Dermis blood vessel endothelial cell (primary cell): Measurements from ENCODE around the gene PYDC2. TPM values are rescaled to one million over a fixed set of nuclear protein-coding genes. Genes with fewer than 3 reads are reported as not detected.
A peak's percentile ranks its signal among the peaks of the same experiment; 100 is the strongest.

ENCODE experiments used
- DNase-seq: peaks from one replicate; pipeline ENCODE4 v3.0.0; 2010
- total RNA-seq: library from RNA; depleted of rRNA; stranded (reverse); fragments of >200 nt; gene quantifications from 2 replicates; pipeline ENCODE4 v1.2.3, GENCODE V29; 2014

Gene PYDC2
- not detected in 2 replicates for total RNA-seq

DNA sequence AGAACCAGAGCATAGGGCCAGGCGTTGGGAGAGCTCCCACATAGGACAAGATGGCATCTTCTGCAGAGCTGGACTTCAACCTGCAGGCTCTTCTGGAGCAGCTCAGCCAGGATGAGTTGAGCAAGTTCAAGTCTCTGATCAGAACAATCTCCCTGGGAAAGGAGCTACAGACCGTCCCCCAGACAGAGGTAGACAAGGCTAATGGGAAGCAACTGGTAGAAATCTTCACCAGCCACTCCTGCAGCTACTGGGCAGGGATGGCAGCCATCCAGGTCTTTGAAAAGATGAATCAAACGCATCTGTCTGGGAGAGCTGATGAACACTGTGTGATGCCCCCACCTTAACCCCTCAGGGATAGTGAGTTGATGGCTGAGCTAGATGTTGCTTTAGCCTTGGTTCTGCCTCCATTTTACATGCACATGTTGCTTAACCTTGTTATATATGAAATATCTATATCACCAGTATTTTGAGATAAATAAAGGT lies at the start of gene PYDC2:
Gene PYDC2 (plus strand): TSS at position 51 of the 483 bp plus-strand sequence. CDS start 0 bp downstream, at position 51.
- DNase-seq: no peak

DNA sequence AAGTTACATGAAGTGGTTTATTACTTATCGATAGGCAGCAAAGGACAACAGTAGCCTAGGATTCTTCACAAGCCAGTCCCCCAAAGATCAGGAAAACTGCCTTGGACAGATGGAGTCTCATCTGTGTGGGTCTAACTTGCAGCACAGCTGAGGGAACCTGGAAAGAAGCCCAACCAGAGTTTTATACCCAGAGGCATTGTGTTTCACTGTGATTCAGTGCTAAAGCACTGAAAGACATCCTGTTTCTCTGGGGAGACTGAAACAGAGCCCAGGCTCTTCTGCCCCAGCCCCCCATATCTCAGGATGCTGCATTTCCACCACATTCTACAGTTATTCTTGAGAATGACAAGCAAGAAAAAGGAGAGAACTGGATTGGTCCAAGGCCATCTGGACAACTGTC lies 48.2 kb upstream of the PYDC2 start:
- DNase-seq: peak; percentile 97

DNA sequence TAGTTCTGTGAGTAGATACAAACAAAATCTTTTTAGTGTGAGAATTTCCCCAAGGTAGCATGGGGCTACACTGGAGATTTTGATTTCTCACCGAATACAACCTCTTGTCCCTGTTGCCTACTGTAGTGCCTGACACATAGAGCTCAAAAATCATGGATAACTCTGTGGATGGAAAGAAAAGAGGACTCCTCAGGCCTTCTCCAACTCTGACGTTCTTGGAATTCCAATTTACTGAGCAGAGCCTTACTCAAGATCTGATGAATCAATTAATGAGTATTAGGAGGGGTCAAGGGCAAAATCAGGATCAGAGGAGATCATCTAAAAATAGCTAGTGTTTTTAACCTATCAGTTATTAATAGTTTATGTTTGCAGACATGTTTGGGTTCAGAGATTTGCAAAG lies 46.7 kb upstream of the PYDC2 start:
- no peak for DNase-seq

DNA sequence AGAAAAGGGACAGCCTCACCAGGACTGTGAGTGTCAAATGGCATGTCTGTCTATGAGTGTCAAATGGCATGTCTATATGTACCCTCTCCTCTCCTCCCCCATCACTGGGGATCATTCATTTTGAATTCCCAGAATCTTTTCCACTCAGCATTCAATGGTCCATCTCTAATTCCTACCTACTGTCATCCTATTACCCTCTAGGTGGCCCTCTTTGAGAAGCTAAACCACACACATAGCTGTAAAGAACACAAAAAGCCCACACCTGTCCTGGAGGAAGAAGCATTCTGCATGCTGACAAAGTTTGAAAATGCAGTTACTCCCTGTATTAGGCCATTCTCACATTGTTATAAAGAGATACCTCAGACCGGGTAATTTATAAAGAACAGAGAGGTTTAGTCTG lies 46.2 kb upstream of the PYDC2 start:
- DNase-seq: no peak

DNA sequence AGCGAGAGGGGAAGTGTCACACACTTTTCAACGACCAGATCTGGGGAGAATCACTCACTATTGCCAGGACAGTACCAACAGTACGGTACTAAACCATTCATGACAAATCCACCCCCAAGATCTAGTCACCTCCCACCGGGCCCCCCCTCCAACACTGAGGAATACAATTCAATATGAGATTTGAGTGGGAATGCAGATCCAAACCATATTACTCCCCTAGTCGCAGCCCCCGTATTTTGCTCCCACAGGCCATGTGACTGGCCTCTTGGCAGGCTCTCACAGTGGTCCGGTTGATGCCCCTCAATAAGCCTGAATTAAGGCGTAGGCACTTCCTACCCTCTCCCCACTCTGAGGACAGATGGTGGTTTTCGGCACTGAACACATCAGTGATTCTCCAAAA lies 45.4 kb upstream of the PYDC2 start:
- DNase-seq: no peak

DNA sequence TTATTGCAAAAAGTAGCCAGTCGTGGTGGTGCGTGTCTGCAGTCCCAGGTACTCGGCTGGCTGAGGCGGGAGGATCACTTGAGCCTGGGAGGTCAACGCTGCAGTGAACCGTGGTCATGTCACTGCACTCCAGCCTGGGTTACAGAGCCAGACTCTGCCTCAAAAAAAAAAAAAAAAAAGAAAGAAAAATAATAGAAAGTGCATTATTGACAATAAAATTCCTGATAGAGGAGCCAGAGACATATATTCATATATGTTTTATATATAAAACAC lies 43.6 kb upstream of the PYDC2 start:
- DNase-seq: no peak

DNA sequence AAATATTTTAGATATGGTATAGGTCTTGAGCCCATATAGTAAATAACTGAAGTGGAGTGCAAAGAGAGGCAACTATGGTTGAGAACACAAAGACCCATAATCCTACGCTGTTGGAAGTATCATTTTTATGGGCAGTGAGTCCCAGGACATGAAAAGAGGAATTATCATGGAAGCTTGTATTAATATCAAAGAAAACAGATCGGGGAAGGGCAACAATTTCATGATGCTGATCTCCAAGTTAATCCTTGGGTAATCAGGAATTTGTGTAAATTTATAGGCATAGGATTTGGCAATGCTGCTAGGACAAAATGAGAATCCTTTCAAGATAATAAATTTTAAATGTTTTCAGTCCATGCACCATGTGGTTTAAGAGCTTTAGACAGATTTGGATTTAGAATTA lies 40.2 kb upstream of the PYDC2 start:
- no peak for DNase-seq

DNA sequence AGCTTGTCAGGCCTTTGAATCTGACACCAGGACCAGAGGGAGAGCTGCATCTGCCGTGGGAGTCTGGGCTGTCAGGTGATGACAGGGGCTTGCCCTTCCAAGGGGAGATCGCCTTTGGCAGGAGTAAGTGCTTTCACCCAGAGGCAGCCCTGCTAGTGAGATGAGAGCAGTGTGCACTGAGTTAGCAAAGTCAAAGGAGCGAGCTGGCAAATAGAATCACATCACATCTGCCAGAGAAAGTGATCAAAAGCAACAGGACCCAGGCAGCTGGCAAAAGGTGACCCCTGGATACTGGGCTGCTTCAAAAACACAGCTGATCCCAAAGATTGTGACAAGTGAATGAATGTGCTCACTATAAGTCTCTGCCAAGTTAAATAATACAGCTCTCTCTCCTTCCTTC lies 36.1 kb upstream of the PYDC2 start:
- no peak for DNase-seq

DNA sequence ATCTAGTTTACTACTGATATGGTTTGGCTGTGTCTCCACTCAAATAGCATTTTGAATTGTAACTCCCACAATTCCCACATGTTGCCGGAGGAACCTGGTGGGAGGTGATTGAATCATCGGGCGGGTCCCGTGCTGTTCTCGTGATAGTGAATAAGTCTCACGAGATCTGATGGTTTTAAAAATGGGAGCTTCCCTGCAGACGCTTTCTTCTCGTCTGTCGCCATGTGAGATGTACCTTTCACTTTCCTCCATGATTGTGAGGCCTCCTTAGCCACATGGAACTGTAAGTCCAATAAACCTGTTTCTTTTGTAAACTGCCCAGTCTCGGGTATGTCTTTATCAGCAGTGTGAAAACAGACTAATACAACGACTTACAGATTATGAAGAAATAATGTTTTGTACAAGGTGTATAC lies 35.6 kb upstream of the PYDC2 start:
- DNase-seq: no peak

DNA sequence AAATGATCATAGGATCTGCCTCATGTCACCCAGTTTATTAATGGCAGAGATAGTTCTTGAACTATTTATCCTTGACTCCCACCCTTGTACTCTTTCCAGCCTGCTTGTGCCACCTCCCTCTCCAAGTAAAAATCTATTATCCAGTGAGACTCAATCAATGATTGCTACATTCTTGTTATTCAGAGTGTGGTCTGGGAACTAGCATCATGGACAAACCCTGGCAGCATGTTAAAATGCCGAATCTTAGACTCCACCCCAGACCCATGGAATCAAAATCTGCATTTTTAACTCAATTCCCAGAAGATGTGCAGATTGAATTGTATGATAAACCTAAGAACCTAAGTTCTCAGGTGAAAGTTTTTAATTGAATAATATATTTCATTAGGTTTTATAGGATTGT lies 34.7 kb upstream of the PYDC2 start:
- DNase-seq: no peak

DNA sequence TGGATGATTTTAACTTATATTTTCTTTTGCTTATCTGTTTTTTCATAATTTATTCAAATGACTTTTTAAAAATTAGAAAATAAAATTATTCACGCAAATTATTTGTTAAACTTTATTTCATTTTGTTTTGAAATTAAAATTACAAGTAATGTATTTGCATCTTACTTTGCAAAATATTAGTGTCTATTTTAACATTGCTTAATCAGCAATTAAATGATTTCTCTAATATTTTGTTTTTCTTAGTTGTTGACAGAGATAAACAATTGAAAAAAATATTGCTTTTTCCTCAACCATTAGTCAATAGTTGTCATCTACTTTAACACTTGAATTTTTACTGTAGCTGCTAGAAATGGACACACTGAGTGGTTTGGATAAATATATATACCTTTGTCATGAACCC lies 32.8 kb upstream of the PYDC2 start:
- no peak for DNase-seq

DNA sequence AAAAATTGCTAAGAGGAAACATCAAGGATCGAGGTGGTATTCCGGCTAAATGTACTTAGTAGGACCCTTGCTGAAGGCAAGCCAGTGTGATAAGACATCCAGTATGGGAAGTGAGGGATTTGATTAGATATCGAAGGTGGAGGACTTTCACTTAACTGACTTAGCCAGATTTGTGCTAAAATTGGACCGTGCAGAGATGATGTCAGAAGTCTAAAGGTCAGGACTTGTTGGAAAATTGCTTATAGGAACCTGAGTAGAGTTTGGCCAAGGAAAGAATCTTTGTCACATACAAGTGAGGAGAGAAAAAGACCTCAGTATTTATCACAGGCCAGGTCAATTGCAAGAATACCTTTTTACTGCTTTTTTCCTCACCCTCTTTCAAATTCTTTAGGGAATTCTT lies 30.9 kb upstream of the PYDC2 start:
- DNase-seq: no peak

DNA sequence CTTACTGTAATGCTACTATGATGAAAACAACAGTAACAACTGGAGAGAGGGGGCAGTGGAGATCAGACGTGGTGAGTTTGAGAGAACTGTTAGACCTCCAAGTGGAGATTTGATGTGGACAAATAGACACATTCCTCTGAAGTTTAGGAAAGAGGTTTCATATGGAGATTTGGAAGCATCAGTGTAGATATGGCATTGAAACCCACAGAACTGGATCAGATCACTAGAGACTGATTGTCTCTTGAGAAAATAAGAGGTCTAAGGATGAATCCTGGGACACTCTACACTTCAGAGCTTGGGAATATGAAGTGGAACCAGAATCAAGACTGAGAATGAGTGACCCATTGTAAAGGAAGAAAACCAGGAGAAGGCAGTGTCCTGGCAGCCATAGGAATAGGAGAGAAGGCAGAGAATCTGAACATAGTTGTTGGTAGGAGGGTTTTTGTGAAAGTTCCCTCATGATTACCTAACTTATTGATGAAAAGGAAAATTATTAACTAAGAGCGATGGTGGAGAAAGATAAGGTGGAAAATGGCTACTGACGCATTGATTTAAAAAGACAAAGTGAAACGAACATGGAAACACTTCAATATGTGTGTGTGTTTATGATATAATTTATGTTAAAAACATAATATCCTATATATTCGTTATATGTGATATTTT lies 29.7 kb upstream of the PYDC2 start:
- no peak for DNase-seq

DNA sequence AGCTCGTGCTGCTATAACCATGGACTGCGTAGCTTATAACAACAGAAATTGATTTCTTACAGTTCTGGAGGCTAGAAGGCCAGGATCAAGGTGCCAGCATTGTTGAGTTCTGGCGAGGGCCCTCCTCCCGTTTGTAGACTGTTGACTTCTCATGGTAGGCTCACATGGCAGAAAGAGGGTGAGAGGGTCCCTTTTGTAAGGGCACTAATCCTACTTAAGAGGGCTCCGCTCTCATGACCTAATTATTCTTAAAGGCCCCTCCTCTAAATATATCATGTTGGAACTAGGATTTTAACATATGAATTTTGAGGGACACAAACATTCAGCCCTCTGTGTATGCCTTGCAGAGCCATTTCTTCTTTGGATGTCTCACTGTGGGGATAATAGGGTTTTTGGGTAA lies 28.8 kb upstream of the PYDC2 start:
- DNase-seq: no peak

DNA sequence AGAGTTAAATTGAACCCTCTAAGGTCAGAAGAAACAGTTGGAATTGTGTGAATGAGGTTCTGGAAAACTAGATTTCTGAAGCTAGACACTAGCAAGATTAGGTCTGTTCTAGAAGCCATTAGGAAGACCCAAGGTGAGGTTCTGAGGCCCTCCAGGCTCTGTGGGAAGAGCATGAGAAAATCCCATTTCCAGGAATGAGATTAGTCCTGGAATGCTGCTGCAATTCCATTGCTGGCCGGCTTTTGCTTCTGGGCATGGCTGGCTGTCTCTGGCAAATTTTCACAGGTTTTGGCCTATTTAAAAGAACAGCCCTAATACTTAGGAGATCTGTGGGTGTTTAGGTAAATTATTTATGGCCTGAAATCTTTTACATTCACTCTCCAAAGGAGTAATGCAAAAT lies 26.9 kb upstream of the PYDC2 start:
- DNase-seq: no peak

DNA sequence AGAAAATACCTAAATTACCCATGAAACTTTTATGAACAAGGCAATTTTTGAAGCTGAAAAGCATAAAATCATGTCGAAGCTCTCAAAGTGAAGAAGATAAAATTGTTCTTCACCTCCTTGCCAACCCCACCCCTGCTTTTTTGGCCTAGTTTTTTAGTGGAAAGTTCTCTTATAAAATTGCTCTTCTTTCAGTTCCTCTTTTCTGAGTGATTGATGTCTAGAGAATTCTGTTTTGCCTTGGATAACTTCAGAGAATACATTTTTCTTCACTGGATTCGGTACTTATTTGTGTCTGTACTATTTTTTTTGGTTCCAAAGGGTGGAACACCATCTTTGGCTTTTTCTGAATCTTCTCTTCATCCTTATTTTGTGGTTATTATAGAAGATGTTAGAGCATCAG lies 25.0 kb upstream of the PYDC2 start:
- no peak for DNase-seq

DNA sequence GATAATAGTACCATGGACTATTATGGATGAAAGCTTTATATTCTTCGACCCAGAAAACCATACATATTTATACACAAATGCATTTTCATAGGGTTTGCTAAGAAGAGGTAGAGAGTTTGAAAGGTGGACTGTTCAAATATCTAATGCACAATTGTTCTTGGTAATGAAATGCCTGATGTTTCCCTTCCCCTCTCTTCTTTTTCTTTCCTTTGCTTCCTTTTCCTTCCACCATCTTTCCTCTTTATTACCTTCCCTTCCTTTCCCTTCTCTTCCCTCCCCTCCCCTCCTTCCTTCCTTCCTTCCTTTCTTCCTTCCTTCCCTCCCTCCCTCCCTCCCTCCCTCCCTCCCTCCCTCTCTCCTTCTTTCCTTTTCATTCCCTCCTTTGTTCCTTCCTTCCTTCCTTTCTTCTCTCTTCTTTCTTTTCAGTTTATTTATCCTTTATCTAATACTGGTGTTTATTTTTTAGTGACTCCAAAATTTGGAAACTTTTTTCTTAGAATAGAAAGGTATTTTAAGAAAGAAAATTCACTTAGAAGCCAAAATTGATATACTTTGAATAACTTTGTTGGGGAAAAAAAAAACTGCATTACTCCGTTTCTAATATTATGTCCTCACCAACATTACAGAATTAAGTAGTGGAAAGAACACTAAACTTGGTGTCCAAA lies 22.7 kb upstream of the PYDC2 start:
- DNase-seq: no peak

DNA sequence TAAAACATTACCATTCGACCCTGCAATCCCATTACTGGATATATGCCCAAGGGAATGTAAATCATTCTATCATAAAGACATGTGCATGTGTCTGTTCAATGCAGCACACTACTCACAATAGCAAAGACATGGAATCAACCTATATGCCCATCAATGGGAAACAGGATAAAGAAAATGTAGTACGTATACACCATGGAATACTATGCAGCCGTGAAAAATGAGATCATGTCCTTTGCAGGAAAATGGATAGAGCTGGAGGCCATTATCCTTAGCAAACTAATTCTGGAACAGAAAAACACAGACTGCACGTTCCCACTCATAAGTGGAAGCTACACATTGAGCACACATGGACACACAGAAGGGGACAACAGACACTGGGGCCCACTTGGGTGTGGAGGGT lies 20.4 kb upstream of the PYDC2 start:
- no peak for DNase-seq

DNA sequence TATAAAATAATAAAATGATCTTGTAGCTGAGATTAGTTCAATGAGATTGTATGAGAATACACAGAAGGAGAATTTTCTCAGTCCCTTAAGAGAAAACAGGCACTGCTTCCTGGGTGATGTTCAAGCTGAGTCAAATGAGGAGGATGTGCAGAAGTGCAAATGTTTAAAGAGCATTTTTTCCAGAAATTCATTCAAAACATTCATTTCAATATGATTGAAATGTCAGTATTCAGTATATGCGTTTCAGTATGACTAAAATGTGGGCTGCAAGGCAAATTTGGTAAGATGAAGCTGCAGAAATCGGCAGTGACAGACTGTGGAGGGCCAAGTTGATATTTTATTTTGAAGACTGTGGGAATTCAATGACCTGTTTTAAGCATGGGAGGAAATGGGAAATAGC lies 19.3 kb upstream of the PYDC2 start:
- no peak for DNase-seq

DNA sequence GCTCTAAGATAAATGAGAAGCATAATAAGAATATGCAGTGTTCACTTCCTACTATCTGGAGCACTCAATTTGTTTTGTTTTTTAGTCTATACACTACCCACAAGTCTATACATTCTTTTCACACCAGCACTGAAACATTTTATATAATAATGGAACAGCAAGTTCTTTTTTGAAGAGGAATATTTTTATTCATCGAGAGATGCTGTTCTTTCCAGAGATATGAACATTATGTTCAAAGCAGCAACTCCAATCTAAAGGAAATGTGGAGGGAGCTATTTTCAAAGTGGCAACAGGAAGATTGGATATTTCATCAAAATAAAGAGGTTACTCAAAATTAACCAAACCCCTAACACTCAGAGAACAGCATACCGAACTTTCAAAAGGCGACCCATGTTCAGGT lies 16.4 kb upstream of the PYDC2 start:
- no peak for DNase-seq

DNA sequence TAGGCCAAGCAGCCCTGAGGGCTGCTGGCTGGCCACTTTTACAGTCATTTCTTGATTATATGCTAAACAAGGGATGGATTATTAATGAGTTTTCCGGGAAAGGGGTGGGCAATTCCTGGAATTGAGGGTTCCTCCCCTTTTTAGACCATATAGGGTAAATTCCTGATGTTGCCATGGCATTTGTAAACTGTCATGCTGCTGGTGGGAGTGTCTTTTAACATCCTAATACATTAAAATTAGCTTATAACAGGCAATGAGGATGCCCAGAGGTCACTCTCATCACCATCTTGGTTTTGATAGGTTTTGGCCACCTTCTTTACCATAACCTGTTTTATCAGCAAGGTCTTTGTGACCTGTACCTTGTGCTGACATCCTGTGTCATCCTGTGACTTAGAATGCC lies 11.7 kb upstream of the PYDC2 start:
- no peak for DNase-seq

DNA sequence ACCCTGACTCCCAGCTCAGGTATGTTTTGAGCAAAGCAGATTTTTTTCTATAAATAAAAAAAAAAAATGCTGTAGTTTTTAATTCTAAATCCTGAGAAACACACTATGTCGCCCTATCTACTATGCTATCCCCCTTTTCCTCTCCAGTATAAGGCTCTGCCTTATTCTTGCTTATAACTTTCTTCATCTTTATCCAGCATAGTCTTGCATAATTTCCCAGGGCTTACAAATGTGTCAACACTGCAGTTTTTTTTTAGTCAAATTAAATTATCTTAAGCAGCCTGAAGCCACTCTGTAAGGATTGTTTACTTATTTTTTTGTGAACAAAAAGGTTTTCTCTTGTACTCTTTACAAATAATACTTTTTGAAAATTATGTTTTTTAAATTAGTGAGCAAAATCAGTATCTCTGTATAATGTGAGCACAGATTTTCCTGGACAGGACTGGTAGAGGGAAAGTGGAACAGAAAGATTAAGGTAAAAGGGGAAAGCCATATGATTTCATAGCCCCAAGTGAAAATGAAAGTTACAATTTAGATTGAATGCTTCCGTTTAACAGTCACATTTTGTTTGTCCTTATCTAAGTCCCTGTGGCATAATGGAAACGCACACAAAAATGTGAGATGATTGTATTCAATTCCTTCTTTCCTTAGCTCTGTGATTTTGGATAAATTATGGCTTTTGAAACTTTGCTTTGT lies 5.6 kb upstream of the PYDC2 start:
- no peak for DNase-seq

DNA sequence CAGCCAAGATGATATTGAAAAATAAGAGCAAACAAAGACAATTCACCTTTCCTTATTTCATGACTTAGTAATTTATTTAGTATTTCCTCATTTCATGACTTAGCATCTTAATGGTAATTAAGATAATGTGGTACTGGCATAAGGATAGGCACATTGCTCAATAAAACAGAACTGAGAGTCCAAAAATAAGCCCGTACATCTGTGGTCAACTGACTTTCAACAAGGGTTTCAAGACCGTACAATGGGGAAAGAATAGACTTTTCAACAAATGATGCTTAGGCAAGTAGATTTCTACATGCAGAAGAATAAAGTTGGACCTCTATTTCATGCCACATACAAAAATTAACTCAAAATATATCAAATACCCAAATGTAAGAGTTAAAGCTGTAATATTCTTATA lies 603 bp upstream of the PYDC2 start:
- no peak for DNase-seq

DNA sequence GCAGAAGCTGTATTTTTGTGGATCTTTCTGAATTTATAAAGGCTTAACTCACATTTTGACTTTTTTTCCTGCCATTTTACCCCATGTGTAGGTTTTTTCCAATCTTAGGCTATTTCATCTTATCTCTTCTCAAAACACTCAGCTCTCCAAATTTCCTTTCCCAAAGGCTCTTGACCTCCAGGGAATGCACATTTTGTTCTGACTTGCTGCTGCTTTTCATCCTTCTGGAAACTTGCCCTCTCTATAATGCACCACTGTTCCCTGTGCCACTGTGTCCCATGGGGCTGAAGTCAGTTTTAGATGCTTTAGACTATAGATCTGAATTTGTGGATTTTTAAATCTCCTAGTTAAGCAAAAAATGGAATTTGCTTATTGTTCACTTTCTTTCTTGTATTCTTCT lies 9.1 kb downstream of the PYDC2 start:
- no peak for DNase-seq
